GM19324 (cell line): Measurements from ENCODE around the gene HOXC11.

Source experiments
- ATAC-seq: cut with Tn5 transposase; IDR thresholded peaks from one replicate; pipeline ENCODE4 v1.9.1; 2021; ENCODE audit warnings: mild to moderate bottlenecking, moderate library complexity; ENCODE audit not compliant: unreplicated experiment, low FRiP score

HOXC11 gene

GRCh38 chr12:54006559-54007220 lies 33.8 kb downstream of the HOXC11 start:
- ATAC-seq, result no peak

- no peak for ATAC-seq
These were observed 34.8 kb downstream of the HOXC11 start for GRCh38 chr12:54007538-54008259.

- ATAC-seq, result no peak
These were observed 35.3 kb downstream of the HOXC11 start for GRCh38 chr12:54008260-54008552.

GRCh38 chr12:54009171-54010052 lies 36.5 kb downstream of the HOXC11 start:
- ATAC-seq, result no peak

- no peak for ATAC-seq
These were observed 37.4 kb downstream of the HOXC11 start for GRCh38 chr12:54010053-54010971.

GRCh38 chr12:54010972-54011664 lies 38.2 kb downstream of the HOXC11 start:
- ATAC-seq, result no peak

GRCh38 chr12:54011665-54012532 lies 39.0 kb downstream of the HOXC11 start:
- no peak for ATAC-seq

- ATAC-seq, result no peak
These were observed 39.9 kb downstream of the HOXC11 start for GRCh38 chr12:54012631-54013409.

GRCh38 chr12:54014377-54015017 lies 41.6 kb downstream of the HOXC11 start:
- ATAC-seq, result no peak

GRCh38 chr12:54015018-54015931 lies 42.3 kb downstream of the HOXC11 start:
- no peak for ATAC-seq

GRCh38 chr12:54016051-54016450 lies 43.1 kb downstream of the HOXC11 start:
- ATAC-seq, result no peak

- ATAC-seq, result no peak
These were observed 43.6 kb downstream of the HOXC11 start for GRCh38 chr12:54016478-54016964.

GRCh38 chr12:54017027-54017788 lies 44.3 kb downstream of the HOXC11 start:
- ATAC-seq, result peak; percentile 12

GRCh38 chr12:54017878-54018467 lies 45.0 kb downstream of the HOXC11 start:
- peak; percentile 79 for ATAC-seq

- no peak for ATAC-seq
These were observed 45.6 kb downstream of the HOXC11 start for GRCh38 chr12:54018468-54018984.
